ENCODE data around the gene LRRC8B.
A peak's percentile ranks its signal among the peaks of the same experiment; 100 is the strongest.
"Not testable (repeated sequence)": the region's sequence is repeated elsewhere in the genome, so short reads cannot be mapped to it uniquely, and the experiment has no call there.

LRRC8B gene

DNA sequence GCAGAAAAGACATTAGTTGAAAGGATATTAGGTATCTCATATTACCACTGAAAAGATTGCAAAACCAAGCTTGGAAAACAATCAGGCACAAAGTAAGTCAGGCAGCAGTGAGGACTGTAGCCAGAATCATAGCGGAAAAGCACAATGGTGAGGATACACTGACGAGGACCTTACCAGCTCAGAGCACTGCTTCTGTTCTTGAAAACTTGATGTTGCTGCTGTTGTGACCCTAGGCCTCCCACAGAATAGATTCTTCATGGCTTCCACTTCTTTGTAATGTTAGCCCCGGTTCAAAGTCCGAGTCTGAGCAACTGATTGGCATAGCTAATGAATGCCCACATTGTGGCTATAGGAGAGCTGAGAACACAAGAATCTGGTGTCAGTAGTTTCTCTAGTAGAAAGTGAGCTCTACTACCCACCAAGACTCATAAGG is 63.1 kb downstream of the LRRC8B start:
- no peak for DNase-seq

DNA sequence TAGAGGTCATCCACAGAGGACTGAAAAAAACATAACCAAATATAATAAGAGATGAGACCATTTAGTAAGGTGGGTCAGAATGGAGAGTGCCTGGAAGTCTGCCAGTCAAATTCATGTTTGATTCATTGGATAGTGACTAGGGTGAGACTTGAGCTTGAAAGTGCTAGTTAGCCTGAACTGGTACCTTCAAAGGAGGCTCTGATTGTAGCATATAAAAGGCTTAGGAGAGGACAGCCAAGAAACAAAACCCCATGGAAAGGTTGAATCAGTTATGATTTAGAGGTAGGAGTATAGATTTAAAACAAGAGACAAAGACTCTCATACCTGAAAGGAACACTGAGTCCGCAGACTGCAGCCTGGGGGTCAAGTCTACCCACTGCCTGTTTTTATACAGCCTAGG is 63.9 kb downstream of the LRRC8B start:
- no peak for DNase-seq

DNA sequence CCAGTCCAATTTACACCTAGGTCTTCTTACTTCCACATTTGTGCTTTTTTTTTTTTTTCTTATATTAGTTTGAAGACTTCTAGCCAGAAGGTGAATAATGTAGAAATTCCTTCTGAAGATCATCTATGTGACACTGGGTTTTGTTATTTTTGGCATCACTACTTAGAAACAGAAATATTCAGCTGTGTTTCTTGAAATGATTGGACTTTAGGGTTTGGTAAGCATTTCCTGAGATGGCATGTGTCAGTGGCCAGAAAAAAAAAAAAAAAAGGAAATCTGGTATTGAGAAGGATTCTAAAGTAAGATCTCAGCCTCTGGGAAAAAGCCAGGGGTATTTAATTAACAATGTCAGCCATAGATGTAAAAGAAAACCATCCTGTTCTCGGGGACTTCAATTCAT is 64.9 kb downstream of the LRRC8B start:
- DNase-seq = no peak

DNA sequence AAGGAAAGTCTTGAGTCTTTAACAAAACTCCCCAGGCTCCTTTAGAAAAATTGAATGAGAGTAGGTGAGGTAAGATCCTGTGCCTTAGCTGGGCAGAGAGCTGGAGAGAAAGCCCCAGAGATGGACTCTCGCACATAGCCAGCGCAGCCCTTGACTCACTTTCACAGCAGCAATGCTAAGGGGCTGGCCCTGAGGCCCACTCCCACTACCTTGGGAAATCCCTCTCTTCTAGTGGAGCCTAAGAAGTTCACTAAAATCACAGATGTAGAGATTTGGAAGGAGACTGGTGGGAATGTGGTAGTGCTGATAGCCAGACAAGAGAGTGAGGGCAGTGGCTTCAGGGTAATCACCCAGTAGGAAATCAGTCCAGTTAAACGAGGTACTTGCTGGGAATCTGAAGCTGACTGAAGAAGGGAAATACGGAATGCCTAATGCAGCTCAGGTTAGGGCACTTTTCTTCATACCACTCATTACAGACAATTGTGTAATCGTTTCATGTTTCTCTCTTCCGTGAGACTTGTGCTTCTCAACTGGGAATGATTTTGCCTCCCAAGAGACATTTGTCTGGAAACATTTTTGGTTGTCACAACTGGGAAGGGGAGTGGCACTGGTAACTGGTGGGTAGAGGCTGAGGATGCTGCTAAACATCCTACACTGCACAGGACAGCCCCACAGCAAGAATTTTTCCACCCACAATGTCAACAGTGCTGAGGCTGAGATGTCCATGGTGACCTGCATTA is 65.9 kb downstream of the LRRC8B start:
- DNase-seq = no peak

DNA sequence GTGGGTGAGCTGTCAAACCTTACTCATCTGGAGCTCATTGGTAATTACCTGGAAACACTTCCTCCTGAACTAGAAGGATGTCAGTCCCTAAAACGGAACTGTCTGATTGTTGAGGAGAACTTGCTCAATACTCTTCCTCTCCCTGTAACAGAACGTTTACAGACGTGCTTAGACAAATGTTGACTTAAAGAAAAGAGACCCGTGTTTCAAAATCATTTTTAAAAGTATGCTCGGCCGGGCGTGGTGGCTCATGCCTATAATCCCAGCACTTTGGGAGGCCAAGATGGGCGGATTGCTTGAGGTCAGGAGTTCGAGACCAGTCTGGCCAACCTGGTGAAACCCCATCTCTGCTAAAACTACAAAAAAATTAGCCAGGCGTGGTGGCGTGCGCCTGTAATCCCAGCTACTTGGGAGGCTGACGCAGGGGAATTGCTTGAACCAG is 68.3 kb downstream of the LRRC8B start:
- DNase-seq = not testable (repeated sequence)

DNA sequence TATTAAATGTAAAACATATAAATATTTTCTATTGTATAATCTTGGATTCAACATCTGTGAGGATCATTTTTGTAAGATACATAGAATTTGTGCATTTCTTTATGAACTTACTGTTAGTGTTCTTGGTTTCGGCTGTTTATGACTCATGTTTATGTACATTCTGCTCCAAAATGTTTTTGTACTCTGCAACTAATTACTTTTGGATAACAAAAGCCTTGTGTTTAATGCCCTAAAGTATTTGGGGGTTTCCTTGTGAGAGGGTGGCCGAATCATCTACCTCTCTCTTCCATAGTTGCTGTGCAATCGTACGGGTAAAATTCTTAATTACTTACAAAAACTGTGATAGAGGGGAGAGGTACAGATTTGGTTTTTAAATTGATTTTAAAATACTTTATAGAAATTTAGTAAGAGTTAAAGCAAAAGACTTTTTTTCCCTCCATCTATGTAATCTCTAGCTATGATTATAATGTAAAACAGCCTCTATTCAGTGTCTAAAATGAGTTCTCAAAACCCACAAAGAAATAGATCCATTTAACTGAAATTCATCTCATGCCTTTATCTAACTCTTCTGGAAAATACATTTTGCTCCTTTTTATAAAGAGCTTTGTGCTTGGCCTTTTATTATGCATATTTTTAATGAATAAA is 69.6 kb downstream of the LRRC8B start:
- DNase-seq = no peak

DNA sequence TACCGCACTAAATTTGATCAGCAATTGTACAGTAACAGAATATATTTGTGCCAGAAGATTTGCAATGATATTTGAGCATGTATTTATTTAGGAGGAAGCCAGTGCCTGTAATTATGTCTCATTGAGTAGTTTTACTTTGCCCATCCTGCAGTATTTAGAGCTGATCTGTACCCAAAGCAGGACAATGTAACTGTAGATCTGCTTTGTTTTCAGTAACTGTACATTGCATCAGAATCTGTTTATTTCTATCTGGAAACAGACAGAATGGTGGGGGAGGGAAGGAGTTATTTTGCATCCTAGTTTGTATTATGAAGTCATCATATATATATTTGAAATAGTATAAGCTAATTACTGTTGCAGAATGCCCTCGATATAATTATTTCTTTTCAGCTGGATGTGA is 72.1 kb downstream of the LRRC8B start:
- no peak for DNase-seq

DNA sequence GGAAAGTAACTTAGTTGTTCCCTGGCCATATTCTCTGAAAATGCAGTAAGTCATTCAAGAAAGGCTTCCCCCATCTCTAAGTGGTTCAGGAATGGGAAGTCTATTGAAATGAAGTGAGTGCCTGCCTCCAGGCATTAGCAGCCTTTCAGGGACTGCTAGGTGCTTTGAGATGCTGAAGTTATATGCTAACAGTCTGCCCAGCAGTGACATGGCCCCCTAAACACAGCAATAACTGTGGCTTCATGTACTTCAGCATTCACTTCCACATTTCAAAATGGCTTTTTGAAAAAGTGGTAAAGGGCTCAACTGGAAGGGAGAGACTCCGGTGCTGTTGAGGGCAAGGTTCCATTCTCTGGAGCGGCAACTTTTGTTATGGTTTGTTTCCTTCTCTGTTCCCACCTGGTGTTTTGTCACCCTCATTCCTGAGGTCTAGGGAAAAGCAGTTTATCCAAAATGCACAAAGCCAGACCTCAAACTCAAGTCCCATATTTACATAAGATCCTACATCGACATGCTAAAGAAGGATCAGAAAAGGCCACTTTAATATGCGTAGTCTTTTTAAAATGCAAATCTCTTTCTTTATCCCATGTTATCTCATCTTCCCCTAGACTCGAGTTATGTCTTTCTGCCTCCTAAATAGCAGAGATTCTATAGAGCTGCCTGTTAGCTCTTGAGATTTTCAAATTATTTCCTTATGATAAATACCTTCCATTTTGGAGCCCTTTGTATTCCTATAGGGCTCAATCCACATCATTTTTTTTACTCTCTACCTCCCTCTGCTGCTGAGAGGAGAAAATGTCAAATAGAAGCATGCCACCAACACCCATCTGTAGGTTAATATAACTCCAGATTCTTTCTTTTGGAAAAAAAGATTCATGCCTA is 74.1 kb downstream of the LRRC8B start:
- DNase-seq = peak in 1 of 2 donors; percentile 62

DNA sequence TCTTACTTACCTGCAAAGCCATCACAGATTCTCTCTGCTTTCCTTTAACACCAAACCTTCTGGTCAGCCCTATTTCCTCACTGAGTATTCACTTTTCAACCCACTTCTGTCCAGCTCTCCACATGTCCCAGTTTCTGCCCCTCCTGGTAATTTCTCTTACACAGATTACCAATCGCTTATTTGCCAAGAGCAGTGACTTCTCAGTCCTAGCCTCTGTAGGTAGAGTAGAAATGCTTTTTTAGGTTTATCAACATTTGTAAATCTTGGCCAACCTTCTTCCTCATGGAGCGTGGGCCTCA is 74.7 kb downstream of the LRRC8B start:
- no peak for DNase-seq

DNA sequence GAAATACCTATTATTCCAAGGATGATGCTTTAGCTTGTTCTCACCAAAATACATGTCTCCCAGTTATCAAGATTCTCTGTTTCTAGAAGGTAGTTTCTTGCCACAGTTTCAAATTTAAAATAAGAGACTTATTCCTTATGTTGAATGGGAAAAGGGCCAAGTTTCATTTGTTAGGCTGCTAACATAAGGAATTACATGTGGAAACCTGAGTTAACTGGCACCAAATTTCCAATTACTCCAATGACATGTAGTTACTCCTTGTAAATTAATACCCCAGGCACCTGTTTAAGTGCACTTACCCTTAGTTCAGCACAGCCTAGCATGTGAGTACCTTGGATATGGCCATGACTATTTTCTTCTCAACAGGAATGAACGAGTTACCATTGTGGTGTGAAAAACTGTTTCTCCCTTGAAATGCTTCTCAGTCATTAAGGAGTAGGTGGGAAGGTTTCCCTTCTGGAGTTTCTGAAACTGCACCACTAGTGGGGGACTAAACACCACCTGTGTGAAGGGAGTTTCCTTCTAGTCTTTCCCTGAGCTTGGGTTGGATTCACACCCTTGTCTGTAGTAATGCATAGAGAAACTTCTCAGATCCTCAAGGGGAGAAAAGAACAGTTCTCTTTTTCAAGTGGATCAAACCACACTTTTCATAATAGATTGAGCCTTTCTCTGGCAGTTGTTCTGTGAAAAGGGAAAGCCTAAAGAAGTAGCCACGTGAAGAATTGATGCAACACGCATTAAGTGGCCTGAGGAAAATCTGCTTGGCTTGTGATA is 76.0 kb downstream of the LRRC8B start:
- DNase-seq = no peak

DNA sequence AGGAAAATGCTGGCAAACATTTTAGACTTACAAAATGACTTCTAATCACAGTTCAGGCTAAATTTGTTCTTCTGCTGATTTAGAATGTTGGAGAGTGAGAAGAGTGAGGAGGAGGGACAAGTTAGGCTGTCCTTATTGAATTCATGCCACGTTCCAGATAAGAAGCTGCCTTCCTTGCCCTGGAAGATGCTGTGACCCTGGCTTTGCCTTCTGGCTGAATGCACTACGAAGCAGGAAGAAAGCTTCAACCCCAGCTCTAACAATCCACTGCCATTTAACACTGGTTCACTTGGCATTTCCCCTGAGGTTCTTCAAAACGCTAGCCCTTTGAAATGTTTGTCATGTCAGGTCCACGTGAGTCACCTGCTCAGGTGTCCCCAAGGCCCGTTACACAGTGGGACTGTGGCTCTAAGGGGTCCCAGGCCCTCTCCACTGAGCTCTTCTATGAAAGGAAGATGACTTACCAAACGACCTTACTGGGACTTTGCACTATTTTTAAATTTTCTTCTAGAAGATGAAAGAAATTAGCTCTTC is 78.3 kb downstream of the LRRC8B start:
- no peak for DNase-seq

DNA sequence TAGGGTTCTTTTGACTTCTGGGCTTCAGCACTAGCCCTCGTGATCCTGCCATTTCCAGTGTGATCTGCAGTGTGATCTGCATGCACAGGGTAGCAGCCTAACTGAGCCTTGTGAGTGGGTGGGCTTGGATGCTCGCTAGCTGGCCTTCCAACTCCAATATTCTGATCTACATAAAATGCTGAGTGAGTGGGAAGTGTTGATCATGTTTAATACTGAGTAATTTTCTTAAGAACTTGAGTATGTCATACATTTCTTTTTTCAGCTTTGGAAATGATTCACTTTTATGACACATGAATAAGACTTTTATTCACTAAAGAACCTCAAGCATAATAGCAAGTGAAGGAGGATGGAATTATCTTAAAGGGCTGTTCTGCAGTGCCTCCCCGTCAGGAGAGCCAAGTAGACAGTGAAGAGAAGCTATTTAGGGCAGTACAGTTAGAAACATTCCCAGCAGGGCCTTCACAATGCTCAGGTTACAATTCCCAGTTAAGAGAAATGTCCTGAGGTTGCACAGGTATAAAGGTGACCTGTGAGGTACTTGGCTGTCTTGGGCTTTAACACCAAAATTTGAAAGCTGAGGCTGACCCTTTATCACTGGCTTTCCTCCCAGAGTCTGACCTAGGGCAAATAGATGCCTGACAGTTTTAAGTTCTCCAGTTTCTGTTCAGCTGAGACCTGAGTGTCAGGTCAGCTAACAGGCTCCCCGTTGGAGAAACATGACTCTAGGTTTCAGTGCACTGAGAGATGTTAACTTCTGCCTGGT is 79.2 kb downstream of the LRRC8B start:
- no peak for DNase-seq

DNA sequence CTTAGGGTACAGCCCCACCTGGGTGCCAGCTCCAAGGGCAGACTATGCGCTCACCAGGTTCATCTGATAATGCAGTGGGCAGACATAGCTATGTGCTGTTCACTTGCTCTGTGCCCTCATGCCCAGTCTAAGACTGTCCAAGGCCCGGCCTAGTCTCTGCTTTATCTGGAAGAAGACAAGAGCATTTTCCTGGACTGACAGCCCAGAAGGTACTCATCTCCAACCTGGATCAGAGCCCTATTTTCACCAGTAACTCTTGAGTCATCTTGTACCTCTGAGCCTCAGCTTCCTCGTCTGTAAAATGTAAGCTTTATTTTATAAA is 79.7 kb downstream of the LRRC8B start:
- DNase-seq = no peak

DNA sequence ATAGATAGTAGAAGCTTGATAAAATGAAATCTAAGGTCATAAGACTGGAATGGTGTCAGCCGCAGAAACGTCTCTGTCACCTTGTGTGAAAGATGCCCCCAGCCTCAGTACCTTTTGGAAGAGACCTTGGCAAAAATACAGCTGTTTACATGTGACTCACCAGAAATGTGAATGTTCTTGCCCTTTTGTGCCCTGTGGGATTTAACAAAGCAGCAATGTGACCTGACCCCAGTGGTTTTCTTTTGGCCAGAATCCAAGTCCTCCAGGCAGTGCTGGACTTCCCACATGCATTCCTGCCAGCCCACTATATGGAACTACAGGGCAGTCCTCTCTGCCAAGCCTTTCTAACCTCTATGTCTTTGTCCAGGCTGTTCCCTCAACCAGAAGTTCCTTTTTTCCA is 81.1 kb downstream of the LRRC8B start:
- no peak for DNase-seq

DNA sequence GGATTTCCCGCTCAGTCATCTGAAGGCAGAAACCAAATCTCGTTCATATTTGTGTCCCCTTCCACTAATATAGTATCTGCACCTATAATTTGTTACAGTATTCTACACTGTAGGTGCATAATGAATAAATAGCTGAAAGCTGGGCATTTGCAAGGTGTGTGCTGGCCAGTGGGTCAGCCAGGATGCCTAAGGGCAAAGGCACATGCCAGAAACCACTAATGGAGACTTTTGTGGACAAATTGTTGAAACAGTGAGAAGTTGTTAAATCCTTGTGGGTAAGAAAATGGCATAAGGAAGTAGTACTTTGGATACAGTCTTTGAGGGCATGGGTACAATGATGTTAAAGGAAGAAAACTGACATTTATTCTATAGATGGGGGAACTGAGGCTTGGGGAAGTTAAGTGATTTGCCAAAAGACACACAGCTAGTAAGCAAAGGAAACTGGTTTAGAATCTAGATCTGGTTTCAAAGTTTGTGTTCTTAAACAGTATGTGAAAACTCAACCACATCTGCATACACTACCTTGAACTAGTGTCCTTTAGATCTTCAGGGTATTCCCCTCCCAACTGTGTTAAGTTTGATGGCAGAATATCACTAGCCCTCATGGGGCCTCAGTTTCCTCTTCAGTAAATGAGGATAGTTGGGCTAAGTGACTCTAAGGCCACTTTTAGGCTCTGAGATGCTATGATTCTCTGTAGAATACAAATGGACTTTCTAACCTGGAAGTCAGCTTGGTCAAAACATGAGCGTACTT is 81.8 kb downstream of the LRRC8B start:
- peak in 1 of 2 donors; percentile 53 for DNase-seq

DNA sequence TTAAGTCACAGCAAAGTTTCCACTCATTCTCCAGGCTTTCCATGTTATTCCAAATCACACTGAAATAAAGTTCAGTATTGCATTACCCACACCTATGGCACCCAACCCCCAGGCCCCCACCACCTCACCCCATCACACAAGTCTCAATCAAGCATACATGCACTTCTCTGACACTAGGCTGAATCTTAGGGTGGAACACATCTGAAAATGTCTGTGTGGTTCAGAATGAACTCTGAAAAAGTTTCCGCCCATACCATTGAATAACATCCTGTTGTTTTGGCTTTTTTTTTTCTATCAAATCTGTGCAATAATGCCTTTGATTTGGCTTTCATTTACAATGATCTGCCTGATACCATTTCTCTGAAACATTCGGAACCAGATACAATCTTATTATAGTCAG is 82.5 kb downstream of the LRRC8B start:
- peak; percentile 41 to 71 for DNase-seq

DNA sequence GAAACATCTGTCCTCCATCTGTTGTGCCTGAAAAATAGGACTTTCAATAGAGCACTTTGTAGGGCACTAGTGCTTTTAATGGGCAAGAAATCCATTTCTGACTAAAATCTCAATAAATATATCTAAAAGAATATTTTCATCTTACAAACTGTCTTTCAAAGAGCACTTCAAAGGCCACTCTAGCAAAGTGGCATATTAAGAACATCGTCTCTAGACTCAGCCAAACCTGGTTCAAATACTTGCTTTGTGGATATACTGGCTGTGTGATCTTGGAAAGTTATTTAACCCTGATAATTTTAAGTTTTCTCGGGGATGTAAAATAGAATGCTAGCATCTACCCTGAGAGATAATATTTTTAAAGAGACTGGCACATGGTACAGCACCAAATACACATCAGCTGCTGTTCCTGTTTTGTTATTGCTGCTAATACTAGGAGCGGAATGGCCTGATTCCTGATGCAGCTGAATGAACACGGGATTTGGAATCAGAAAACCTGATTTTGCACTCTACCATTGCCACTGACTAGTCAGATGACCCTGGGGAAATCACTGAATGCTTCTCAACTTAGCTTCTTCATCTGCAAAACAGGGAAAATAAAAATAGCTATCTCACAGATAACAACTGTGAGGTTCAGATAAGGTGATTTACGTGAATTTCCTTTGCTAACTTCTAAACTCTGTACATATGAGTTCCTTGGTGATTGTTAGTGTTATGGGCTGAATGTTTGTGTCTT is 83.1 kb downstream of the LRRC8B start:
- DNase-seq = no peak

DNA sequence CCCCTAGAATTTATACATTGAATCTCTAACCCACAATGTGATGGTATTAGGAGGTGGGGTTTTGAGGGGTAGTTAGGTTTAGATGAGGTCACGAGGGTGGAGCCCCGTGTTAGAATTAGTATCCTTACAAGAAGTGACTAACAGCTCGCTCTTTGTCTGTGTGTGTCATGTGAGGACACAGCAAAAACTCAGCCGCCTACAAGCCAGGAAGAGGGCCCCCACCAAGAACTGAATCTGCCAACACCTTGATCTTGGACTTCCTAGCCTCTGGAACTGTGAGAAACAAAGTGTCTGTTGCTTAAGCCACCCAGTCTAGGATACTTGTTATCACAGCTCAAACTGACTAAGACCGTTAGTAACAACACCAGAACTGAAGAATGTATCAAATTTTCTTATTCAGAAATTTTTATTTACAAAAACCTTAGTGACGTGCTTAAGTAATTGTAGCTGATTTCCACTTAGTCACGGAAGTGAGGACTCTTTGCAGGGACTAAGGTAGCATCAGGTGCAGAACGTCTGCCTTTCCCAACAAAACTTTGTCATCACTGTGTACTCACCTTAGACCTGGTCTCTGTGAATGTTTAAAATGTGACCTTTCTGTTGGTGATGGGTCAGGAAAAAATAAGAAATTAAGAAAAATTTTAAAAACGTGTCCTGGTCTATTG is 83.8 kb downstream of the LRRC8B start:
- peak; percentile 76 to 81 for DNase-seq

DNA sequence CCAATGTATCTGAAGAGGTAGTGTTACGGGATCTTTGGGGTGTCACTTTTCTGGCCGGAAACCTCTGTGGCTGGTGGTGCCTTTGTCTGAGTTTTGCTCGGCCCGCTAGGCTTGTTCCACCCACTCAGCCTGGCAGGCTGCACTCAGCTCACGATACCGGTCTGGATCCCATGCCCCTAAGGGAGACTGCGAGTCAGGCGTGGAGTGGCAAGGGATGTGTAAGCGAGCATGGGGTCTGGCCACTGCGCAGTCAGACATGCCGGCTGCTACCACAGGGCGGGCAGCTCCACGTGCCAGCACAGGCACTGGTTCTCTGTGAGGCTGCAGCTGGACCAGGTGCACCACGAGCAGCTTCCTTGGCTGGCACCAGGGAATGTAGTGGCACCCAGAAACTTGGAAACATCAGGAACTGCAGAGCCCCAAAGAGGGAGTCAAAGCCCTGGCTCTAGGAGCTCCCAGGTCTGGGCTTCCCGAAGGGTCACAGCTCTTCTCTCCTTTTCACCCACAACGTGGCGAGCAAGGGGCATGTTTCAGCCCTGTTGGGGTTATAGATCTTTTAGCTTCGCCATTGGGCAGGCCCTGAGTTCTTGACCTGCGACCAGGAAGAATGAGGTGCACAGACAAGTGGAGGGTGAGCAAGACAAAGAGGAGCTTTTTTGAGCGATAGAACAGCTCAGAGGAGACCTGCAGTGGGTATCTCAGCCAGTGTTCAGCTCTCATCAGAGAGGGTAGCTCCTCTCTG is 84.5 kb downstream of the LRRC8B start:
- DNase-seq = peak; percentile 62 to 71

Data from CD4-positive, alpha-beta T cell treated with Interleukin-1 beta for 1 hour (primary cell).